ENCODE data around the gene CTDP1.

CTDP1 gene

DNA sequence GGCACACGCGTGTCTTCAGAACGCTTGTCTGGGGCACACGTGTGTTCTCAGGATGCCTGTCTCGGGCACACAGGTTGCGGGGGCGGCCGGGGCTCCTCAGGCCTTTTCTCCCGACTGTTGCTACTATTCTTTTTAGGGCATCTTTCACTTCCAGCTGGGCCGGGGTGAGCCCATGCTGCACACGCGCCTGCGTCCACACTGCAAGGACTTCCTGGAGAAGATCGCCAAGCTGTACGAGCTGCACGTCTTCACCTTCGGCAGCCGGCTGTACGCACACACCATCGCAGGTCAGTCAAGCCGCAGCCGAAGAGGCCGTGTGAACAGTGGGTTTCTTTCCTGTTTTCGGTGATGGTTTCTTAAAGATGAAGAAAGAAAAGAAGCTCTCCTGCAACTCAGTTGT, 25.0 kb downstream of the CTDP1 start:
- TF ChIP-seq JUND (IDR thresholded peaks at IDR 0.05; ENCODE audit: low read depth): no peak
- no peak for DNase-seq (ENCODE audit: low read depth in 1 of 2, low spot score in 1 of 2)
- in situ Hi-C loops (cut with HindIII; ENCODE audit: low pct_unique_long_range_greater_than_20kb, low sequenced_read_pairs): no loop called here

DNA sequence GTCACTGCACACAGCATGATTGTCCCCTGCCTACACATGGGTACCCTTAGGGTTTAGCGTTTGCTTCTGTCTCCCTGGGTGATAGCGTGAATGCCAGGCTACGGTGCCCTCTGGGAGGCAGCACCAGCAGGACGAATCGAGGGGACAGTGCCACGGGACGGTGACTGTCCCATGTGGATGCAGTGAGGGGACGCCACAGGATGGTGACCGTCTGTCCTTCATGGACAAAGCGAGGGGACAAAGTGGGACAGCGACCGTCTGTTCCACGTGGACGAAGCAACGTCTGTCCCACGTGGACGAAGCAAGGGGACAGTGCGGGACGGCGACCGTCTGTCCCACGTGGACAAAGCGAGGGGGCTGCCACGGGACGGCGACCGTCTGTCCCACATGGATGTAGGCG, 25.7 kb downstream of the CTDP1 start:
- no peak for DNase-seq (ENCODE audit: low read depth in 1 of 2, low spot score in 1 of 2)
- no peak for TF ChIP-seq JUND (IDR thresholded peaks at IDR 0.05; ENCODE audit: low read depth)
- in situ Hi-C loops (cut with HindIII; ENCODE audit: low pct_unique_long_range_greater_than_20kb, low sequenced_read_pairs): no loop called here

DNA sequence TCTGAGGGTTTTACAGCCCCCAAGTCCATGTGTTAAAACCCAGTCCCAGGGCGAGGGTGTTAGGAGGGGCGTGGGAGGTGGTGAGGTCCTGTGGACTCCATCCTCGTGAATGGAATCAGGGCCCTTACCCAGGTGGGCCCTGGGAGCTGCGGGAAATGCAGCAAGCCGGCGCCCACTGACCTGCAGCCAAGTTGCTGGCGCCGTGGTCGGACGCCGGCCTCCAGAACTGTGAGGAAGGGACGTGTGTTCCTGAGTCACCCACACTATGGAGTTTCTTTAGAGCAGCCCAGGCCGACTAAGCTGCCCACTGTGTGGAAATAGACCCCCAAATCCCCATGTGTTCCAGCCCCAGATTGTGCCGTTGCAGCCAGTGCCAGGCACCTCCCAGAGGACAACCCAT, 26.4 kb downstream of the CTDP1 start:
- in situ Hi-C loops (cut with HindIII; ENCODE audit: low pct_unique_long_range_greater_than_20kb, low sequenced_read_pairs): no loop called here
- TF ChIP-seq JUND (IDR thresholded peaks at IDR 0.05; ENCODE audit: low read depth): no peak
- no peak for DNase-seq (ENCODE audit: low read depth in 1 of 2, low spot score in 1 of 2)

DNA sequence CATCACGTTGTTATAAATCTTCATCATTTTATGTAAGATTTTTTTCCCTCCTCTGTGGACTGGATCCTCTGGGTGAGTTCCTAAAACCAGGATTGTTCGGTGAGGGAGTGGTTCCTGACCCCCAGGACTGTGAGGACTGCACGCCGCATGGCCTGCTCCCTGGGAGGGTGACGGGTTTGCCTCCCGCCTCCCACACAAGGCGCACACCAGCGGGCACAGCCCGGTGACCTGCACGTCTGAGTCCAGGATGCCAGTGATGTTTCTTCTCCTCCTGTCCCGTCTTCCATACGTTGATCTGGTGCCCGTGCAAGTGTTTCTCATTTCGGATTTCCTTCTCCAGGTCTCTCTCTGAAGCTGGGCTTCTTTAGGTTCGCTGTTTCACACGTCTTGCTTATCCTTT, 27.1 kb downstream of the CTDP1 start:
- in situ Hi-C loops (cut with HindIII; ENCODE audit: low pct_unique_long_range_greater_than_20kb, low sequenced_read_pairs): no loop called here
- no peak for TF ChIP-seq JUND (IDR thresholded peaks at IDR 0.05; ENCODE audit: low read depth)
- no peak for DNase-seq (ENCODE audit: low read depth in 1 of 2, low spot score in 1 of 2)

DNA sequence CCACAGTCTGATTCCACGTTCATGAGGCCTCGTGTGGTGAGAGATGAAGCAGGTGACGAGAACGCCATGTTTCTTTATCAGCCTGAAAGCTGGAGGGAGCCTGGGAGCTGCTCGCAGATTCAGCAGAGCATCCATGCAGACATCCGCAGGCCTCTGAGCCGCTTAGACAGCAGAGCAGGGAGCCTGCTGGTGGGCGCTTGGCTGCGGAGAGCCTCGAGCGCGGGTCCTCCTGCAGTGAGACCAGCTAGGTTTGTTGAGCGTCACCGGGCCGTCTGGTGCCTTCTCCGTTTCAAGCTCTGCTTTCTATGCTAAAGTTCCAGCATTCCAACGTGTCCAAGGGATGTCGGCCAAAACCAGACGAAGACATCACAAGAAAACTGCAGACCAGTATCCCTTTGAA, 27.6 kb downstream of the CTDP1 start:
- in situ Hi-C loops (cut with HindIII; ENCODE audit: low pct_unique_long_range_greater_than_20kb, low sequenced_read_pairs): no loop called here
- no peak for DNase-seq (ENCODE audit: low read depth in 1 of 2, low spot score in 1 of 2)
- no peak for TF ChIP-seq JUND (IDR thresholded peaks at IDR 0.05; ENCODE audit: low read depth)

DNA sequence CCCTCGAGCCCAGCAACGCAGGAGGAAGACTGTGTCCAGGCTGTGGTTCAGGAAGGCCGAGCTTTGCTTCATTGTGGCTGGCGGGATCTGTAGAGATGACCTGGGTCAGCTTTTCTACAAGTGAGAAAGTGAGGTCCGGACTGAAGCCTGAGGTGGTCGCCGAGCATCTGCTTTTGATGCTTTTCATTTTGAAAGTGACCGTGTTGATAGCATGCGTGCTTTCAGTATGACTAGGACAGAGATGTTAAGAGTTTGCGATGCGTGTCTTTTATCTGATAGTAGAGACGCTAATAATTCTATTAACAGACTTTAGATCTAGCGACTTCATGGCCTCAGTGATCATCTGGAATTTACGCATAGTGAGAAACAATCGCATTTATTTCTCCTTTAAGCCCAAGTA, 28.1 kb downstream of the CTDP1 start:
- TF ChIP-seq JUND (IDR thresholded peaks at IDR 0.05; ENCODE audit: low read depth): no peak
- in situ Hi-C loops (cut with HindIII; ENCODE audit: low pct_unique_long_range_greater_than_20kb, low sequenced_read_pairs): no loop called here
- no peak for DNase-seq (ENCODE audit: low read depth in 1 of 2, low spot score in 1 of 2)

DNA sequence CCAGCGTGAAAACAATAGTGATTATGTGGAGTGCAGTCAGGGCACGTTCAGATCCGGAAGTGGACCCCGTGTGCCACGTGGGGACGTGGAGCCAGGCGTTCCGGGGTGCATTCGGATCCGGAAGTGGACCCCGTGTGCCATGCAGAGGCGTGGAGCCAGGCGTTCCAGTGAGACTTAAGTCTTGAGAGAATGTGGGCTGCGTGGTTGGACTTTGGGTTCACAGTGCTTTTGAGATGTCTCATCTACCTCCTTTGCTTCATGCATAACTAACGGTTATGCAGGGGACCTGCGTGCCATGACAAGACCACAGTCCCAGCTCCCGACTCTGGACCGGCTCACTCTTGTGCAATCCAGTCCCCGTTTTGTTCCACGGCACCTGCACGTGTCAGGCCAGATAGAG, 28.8 kb downstream of the CTDP1 start:
- no peak for TF ChIP-seq JUND (IDR thresholded peaks at IDR 0.05; ENCODE audit: low read depth)
- in situ Hi-C loops (cut with HindIII; ENCODE audit: low pct_unique_long_range_greater_than_20kb, low sequenced_read_pairs): no loop called here
- DNase-seq (ENCODE audit: low read depth in 1 of 2, low spot score in 1 of 2): no peak

DNA sequence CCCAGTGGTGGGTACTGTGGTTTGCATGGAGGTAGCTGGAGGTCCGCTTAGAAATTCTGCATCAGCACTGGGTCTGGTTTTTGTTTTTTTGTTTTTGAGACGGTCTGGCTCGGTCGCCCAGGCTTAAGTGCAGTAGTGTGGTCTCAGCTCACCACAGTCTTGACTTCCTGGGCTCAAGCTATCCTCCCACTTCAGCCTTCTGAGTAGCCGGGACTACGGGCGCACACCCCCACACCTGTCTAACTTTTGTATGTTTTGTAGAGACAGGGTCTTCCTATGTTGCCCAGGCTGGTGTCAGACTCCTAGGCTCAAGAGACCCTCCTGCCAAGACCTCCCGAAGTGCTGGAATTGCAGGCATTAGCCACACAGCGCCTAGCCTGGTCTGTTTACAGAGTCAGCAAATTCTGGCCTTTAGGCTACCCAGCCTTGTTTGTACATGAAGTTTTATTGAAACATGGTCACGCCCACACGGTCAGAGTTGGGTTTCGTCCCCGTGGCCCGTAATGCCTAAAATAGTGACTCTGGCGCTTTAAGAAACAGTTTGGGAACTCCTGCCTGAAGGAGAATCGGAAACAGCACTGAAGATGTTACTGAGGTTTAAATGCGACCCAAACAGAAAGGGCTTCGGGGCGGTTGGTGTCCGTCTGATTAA, 32.7 kb downstream of the CTDP1 start:
- DNase-seq (ENCODE audit: low read depth in 1 of 2, low spot score in 1 of 2): peak; percentile 79 to 84
- no peak for TF ChIP-seq JUND (IDR thresholded peaks at IDR 0.05; ENCODE audit: low read depth)
- in situ Hi-C loops (cut with HindIII; ENCODE audit: low pct_unique_long_range_greater_than_20kb, low sequenced_read_pairs): no loop called here

DNA sequence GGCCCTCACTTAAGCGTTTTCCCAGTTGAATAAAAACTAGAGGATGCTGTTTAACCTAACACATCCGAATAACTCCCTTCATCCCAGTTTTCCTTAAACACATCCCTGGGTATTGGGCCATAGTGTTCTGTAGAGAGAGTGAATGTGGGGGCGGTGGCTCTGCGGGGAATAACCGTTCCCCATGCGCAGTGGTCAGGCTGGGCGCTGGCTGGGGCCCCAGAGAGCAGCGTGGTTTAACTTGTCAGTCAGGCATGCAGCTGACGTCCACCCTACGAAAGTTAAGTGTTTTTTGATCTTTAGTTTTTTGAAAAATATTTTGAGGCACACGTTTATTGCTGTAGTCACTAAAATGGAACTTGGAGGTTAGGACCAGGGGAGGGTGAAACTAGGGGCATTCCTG, 33.7 kb downstream of the CTDP1 start:
- no peak for DNase-seq (ENCODE audit: low read depth in 1 of 2, low spot score in 1 of 2)
- in situ Hi-C loops (cut with HindIII; ENCODE audit: low pct_unique_long_range_greater_than_20kb, low sequenced_read_pairs): no loop called here
- no peak for TF ChIP-seq JUND (IDR thresholded peaks at IDR 0.05; ENCODE audit: low read depth)

DNA sequence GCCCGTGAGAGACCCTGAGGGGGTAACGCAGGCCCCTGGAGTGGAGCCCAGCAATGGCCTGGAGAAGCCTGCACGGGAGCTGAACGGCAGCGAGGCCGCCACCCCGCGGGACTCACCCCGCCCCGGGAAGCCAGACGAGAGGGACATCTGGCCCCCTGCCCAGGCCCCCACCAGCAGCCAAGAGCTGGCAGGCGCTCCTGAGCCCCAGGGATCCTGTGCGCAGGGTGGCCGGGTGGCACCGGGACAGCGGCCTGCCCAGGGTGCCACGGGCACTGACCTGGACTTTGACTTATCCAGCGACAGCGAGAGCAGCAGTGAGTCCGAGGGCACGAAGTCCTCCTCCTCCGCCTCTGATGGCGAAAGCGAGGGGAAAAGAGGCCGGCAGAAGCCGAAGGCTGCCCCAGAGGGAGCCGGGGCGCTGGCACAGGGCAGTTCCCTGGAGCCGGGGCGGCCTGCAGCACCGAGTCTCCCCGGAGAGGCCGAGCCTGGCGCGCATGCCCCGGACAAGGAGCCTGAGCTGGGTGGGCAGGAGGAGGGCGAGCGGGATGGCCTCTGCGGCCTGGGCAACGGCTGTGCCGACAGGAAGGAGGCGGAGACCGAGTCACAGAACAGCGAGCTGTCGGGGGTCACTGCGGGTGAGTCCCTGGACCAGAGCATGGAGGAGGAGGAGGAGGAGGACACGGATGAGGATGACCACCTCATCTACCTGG, 35.1 kb downstream of the CTDP1 start:
- in situ Hi-C loops (cut with HindIII; ENCODE audit: low pct_unique_long_range_greater_than_20kb, low sequenced_read_pairs): no loop called here
- DNase-seq (ENCODE audit: low read depth in 1 of 2, low spot score in 1 of 2): no peak
- no peak for TF ChIP-seq JUND (IDR thresholded peaks at IDR 0.05; ENCODE audit: low read depth)

DNA sequence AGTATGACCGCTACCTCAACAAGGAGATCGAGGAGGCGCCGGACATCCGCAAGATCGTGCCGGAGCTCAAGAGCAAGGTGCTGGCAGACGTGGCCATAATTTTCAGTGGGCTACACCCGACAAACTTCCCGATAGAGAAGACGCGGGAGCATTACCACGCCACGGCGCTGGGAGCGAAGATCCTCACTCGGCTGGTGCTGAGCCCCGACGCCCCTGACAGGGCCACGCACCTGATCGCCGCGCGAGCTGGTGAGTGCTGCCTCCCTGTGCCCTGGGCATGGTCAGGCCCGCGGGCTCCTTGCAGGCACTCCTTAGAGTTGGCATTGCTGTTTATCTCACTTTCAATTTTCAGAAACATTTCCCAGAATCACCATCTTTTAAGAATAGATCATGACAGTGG, 35.7 kb downstream of the CTDP1 start:
- in situ Hi-C loops (cut with HindIII; ENCODE audit: low pct_unique_long_range_greater_than_20kb, low sequenced_read_pairs): no loop called here
- no peak for DNase-seq (ENCODE audit: low read depth in 1 of 2, low spot score in 1 of 2)
- no peak for TF ChIP-seq JUND (IDR thresholded peaks at IDR 0.05; ENCODE audit: low read depth)

DNA sequence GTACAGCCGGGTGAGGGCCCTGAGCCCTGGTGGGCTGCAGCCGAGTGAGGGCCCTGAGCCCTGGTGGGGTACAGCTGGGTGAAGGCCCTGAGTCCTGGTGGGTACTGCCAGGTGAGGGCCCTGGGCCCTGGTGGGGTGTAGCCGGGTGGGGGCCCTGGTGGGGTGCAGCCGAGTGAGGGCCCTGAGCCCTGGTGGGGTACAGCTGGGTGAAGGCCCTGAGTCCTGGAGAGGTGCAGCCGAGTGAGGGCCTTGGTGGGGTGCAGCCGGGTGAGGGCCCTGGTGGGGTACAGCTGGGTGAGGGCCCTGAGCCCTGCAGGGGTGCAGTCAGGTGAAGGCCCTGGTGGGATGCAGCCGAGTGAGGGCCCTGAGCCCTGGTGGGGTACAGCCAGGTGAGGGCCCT, 37.5 kb downstream of the CTDP1 start:
- no peak for TF ChIP-seq JUND (IDR thresholded peaks at IDR 0.05; ENCODE audit: low read depth)

DNA sequence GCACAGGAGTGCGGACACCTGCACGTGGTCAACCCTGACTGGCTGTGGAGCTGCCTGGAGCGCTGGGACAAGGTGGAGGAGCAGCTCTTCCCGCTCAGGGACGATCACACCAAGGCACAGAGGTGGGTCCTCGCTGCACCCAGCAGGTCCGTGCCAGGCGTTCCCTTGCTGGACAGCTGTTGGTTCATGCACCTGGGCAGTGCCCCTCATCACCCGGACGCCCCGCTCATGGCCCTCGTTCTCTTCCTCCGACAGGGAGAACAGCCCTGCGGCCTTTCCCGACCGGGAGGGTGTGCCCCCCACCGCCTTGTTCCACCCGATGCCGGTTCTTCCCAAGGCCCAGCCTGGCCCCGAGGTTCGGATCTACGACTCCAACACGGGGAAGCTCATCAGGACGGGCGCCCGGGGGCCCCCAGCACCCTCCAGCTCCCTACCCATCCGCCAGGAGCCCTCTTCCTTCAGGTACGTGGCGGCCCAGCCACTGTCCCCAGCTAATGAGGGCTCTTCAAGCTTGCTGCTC, 38.0 kb downstream of the CTDP1 start:
- no peak for TF ChIP-seq JUND (IDR thresholded peaks at IDR 0.05; ENCODE audit: low read depth)
- DNase-seq (ENCODE audit: low read depth in 1 of 2, low spot score in 1 of 2): no peak
- in situ Hi-C loops (cut with HindIII; ENCODE audit: low pct_unique_long_range_greater_than_20kb, low sequenced_read_pairs): no loop called here

More for the DNA sequence above, 37.5 kb downstream of the CTDP1 start:
- no peak for DNase-seq (ENCODE audit: low read depth in 1 of 2, low spot score in 1 of 2)
- in situ Hi-C loops (cut with HindIII; ENCODE audit: low pct_unique_long_range_greater_than_20kb, low sequenced_read_pairs): no loop called here

Data from T47D (cell line).